OCI-LY1 (cell line): Measurements from ENCODE around the gene PARD6B.

Experiments used
- H2AFZ ChIP-seq: fragments of 200-600 bp; sonication (generic), shearing (Covaris generic); 2 replicates; pipeline ENCODE4 v1.6.0; 2014; ENCODE audit warnings: antibody characterized with exemption, mild to moderate bottlenecking, low read length
- H3F3A ChIP-seq: fragments of 200-600 bp; sonication (generic), shearing (Covaris generic); 2 replicates; pipeline ENCODE4 v1.6.0; 2014; ENCODE audit warnings: mild to moderate bottlenecking, antibody characterized with exemption, low read length, moderate library complexity; ENCODE audit not compliant: insufficient read depth
- H3K27ac ChIP-seq: fragments of 200-600 bp; sonication (generic); 2 replicates; pipeline ENCODE4 v1.5.1; 2014; ENCODE audit warnings: low read length, mixed run types, mild to moderate bottlenecking, low read depth; ENCODE audit not compliant: poor library complexity, severe bottlenecking
- H3K27me3 ChIP-seq: fragments of 200-600 bp; sonication (generic); 2 replicates; pipeline ENCODE4 v1.6.0; 2014; ENCODE audit warnings: antibody characterized with exemption, mild to moderate bottlenecking, low read length, moderate library complexity; ENCODE audit not compliant: insufficient read depth
- H3K36me3 ChIP-seq: fragments of 200-600 bp; sonication (generic); 2 replicates; pipeline ENCODE4 v1.6.1; 2014; ENCODE audit warnings: mild to moderate bottlenecking, antibody characterized with exemption, low read length, moderate library complexity, mixed read lengths; ENCODE audit not compliant: insufficient read depth
- H3K4me1 ChIP-seq: fragments of 200-600 bp; sonication (generic); 2 replicates; pipeline ENCODE4 v1.5.1; 2014; ENCODE audit warnings: mild to moderate bottlenecking, low read length, moderate library complexity; ENCODE audit not compliant: insufficient read depth, severe bottlenecking
- H3K4me2 ChIP-seq: fragments of 200-600 bp; sonication (generic), shearing (Covaris generic); 2 replicates; pipeline ENCODE4 v1.6.1; 2014; ENCODE audit warnings: low read length
- H3K4me3 ChIP-seq: fragments of 200-600 bp; sonication (generic); 2 replicates; pipeline ENCODE4 v1.5.1; 2014; ENCODE audit warnings: low read length, low read depth, mild to moderate bottlenecking, mixed read lengths; ENCODE audit not compliant: poor library complexity, severe bottlenecking
- H3K79me2 ChIP-seq: fragments of 200-600 bp; shearing (Covaris generic); 2 replicates; pipeline ENCODE4 v1.6.1; 2016; ENCODE audit warnings: mixed run types, low read length, mixed read lengths; ENCODE audit not compliant: insufficient read depth
- H3K9ac ChIP-seq: fragments of 200-600 bp; sonication (generic), shearing (Covaris generic); 2 replicates; pipeline ENCODE4 v1.6.1; 2014; ENCODE audit warnings: mild to moderate bottlenecking, low read length, mixed read lengths
- H3K9me2 ChIP-seq: fragments of 200-600 bp; sonication (generic), shearing (Covaris generic); 2 replicates; pipeline ENCODE4 v1.6.1; 2014; ENCODE audit warnings: low read depth, mild to moderate bottlenecking, low read length, mixed read lengths
- H3K9me3 ChIP-seq: fragments of 200-600 bp; shearing (Covaris generic); 2 replicates; pipeline ENCODE4 v1.6.1; 2014; ENCODE audit warnings: low read length, mixed read lengths
- H4K20me1 ChIP-seq: fragments of 200-600 bp; sonication (generic), shearing (Covaris generic); 2 replicates; pipeline ENCODE4 v1.6.0; 2016; ENCODE audit warnings: mild to moderate bottlenecking, low read length; ENCODE audit not compliant: insufficient read depth
- EZH2 ChIP-seq: fragments of 200-600 bp; sonication (generic), shearing (Covaris generic); IDR thresholded peaks from 2 replicates; pipeline ENCODE4 v1.8.0; 2017; ENCODE audit warnings: borderline replicate concordance, mixed run types, mild to moderate bottlenecking, antibody characterized with exemption, low read length, moderate library complexity, mixed read lengths
- TF ChIP-seq, protein P1 (sequence below): fragments of 200-600 bp; sonication (generic), shearing (Covaris generic); IDR thresholded peaks from 2 replicates; pipeline ENCODE4 v1.5.1; 2017; ENCODE audit warnings: mild to moderate bottlenecking, antibody characterized with exemption, low read length, moderate library complexity, mixed read lengths

Gene PARD6B

DNA sequence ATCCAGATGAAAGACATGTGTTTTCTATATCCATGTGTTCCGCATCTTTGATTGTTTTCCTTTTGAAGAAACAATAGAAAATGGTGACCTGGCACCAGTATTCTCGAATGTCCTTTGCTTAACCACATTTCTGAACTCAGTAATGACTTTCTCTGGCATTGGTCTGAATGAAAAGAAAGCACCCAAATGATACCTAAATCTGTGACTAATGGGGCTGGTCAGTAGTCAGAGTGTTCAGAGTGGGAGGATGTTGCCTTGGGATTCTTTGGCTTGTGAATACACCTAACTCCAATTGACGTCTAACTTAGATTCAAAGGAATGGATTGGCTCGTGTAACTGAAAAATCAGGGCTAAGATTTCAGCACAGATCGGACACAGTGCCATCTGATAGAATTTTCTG lies 27.1 kb downstream of the PARD6B start:
- Histone ChIP-seq H2AFZ (no peak overlapping the region), H3K4me1 (no peaks in the 10 kb centered on the region), H3K9me3 (no peaks in the 10 kb centered on the region), H3F3A (no peaks in the 10 kb centered on the region), H3K36me3 (no peaks in the 10 kb centered on the region; the same call in 1 of the 2 replicates), H4K20me1 (no peaks in the 10 kb centered on the region), H3K27me3 (no peaks in the 10 kb centered on the region), H3K9me2 (no peaks in the 10 kb centered on the region), H3K4me3 (no peak overlapping the region), H3K4me2 (no peak overlapping the region), H3K79me2 (no peaks in the 10 kb centered on the region), H3K9ac (no peak overlapping the region), H3K27ac (no peak overlapping the region)
- no peak for TF ChIP-seq EZH2
- TF ChIP-seq, protein P1, sequence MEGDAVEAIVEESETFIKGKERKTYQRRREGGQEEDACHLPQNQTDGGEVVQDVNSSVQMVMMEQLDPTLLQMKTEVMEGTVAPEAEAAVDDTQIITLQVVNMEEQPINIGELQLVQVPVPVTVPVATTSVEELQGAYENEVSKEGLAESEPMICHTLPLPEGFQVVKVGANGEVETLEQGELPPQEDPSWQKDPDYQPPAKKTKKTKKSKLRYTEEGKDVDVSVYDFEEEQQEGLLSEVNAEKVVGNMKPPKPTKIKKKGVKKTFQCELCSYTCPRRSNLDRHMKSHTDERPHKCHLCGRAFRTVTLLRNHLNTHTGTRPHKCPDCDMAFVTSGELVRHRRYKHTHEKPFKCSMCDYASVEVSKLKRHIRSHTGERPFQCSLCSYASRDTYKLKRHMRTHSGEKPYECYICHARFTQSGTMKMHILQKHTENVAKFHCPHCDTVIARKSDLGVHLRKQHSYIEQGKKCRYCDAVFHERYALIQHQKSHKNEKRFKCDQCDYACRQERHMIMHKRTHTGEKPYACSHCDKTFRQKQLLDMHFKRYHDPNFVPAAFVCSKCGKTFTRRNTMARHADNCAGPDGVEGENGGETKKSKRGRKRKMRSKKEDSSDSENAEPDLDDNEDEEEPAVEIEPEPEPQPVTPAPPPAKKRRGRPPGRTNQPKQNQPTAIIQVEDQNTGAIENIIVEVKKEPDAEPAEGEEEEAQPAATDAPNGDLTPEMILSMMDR, result no peak

DNA sequence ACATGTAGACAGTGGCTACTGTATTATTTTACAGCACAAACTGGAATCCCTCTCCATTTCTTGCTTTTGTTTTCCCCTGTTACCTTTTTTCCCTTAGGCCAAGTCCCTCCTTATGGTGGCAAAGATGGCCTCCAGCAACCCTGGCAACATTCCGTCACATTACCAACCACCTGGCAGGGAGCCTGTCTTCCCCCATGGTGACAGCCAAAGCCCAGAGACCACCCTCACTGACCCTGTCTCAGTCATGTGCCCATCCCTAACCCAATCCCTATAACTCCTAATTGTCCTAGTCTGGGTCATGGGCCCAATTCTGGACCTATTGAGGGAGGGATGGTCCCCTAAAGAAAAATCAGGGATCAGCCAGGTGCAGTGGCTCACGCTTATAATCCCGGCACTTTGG lies 27.6 kb downstream of the PARD6B start:
- Histone ChIP-seq H3K36me3 (no peaks in the 10 kb centered on the region; the same call in 1 of the 2 replicates), H3K4me2 (no peak overlapping the region), H3K27ac (no peak overlapping the region), H3K9me3 (no peaks in the 10 kb centered on the region), H3K79me2 (no peaks in the 10 kb centered on the region), H3K27me3 (no peaks in the 10 kb centered on the region), H3K4me1 (no peaks in the 10 kb centered on the region), H3F3A (no peaks in the 10 kb centered on the region), H4K20me1 (no peaks in the 10 kb centered on the region), H3K9me2 (no peaks in the 10 kb centered on the region), H3K9ac (no peak overlapping the region), H2AFZ (no peak overlapping the region), H3K4me3 (no peak overlapping the region)
- TF ChIP-seq, protein P1, result no peak
- no peak for TF ChIP-seq EZH2

GRCh38 chr20:50759678-50760077 lies 28.3 kb downstream of the PARD6B start:
- no peaks in the 10 kb centered on the region for H3K4me1 ChIP-seq
- H3K4me2 ChIP-seq, result no peak overlapping the region
- H3F3A ChIP-seq, result no peaks in the 10 kb centered on the region

More at GRCh38 chr20:50759678-50760077, 28.3 kb downstream of the PARD6B start:
- no peaks in the 10 kb centered on the region for H3K79me2 ChIP-seq
- no peaks in the 10 kb centered on the region for H3K36me3 ChIP-seq
- no peak overlapping the region for H2AFZ ChIP-seq
- H3K9me3 ChIP-seq, result no peaks in the 10 kb centered on the region
- H3K27ac ChIP-seq, result no peak overlapping the region
- no peaks in the 10 kb centered on the region for H3K9me2 ChIP-seq
- no peaks in the 10 kb centered on the region for H4K20me1 ChIP-seq
- no peaks in the 10 kb centered on the region for H3K27me3 ChIP-seq
- no peak overlapping the region for H3K9ac ChIP-seq
- H3K4me3 ChIP-seq, result no peak overlapping the region
- TF ChIP-seq EZH2, result no peak
- TF ChIP-seq, protein P1, result no peak
